GM18526 (cell line): ENCODE data around the gene INTU.

Experiments used
- POLR2A ChIP-seq: IDR thresholded peaks from 3 replicates; pipeline ENCODE4 v1.6.1; 2011; ENCODE audit not compliant: insufficient read length; ENCODE audit errors: extremely low read depth

INTU gene

DNA sequence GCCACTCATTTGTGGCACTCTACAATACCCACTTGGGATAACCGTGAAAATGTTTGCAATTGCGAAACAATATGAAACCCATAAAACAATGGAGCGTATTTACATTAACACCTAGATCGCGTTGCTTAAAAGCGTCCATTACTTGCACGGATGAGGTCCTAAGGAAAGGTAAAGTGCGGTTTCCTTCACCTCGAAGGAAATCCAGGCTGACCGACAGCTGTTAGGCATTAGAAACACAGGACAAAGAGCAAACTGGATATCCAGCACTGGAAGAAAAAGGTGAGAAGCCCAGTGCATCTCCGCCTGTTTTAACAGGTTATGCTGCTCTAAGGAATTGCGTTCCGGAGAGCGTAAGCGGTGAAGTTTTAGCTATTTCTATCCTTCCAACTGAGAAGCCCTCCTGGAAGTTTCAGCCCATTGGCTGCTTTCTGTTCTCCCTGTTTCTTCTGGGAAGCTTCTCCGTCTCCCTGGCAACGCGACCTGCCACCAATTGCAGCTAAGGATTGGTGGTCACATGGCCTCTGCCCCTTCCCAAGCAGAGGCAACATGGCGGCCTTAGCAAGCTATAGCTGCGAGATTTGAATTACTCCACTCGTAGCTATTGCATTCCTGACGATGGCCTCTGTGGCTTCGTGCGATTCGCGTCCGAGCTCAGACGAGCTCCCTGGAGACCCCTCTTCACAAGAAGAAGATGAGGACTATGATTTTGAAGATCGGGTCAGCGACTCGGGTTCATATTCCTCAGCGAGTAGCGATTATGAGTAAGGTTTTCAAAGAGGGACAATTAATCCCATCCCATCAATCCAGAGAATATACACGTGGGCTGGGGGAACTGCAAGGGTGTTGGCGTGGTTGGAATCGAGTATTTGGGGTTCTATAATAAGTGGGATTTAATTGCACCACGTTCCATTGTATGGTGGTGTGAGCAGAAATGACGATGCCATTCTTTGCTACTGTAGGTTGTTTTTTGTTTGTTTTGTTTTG is at the start of gene INTU:
Gene INTU (plus strand): TSS at position 538 of the 984 bp plus-strand sequence. CDS start 78 bp downstream, at position 616.
- TF ChIP-seq POLR2A: no peak

DNA sequence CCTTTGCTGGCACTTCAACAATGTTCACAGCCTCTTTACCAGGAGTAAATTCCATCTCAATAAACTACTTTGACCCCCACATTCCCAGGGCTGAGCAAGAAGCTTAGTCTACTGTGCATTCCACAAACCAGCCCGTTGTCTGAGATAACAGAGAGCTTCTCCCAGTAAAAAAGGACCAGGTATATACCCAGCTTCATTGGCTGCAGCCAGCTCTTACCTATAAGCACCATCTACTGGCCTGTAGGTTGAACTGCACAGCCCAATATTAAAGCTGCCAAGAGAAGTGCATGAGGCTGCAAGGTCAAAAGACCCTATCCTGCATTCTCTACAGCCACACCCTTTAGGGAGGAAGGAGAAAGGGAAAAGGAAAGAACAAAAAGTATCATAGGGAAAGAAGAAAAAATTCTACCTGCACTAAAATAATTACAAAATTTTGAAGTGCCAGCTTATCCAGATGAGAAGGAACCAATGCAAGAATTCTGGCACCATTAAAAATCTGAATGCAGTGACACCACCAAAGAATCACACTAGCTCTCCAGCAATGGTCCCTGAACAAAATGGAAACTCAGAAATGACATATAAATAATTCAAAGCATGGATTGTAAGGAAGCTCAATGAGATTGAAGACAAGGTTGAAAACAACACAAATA is 45.7 kb upstream of the INTU start:
- no peak for TF ChIP-seq POLR2A

DNA sequence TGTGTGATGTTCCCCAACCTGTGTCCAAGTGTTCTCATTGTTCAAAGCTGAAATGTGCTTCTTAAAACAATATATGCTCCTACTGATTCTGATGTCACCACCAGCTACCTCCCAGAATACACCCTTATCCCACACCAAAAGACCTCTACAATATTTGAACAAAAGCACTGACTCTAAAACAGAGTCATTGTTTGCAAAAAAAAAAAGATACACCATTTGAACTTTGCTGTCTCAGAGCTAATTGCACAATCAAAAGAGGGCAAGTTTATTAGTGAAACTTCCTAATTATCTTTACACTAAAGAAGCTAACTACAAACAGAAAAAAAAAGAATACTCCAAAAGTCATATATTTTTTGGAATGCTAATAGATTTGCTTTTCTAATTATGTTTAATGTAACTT is 34.1 kb upstream of the INTU start:
- TF ChIP-seq POLR2A: no peak

DNA sequence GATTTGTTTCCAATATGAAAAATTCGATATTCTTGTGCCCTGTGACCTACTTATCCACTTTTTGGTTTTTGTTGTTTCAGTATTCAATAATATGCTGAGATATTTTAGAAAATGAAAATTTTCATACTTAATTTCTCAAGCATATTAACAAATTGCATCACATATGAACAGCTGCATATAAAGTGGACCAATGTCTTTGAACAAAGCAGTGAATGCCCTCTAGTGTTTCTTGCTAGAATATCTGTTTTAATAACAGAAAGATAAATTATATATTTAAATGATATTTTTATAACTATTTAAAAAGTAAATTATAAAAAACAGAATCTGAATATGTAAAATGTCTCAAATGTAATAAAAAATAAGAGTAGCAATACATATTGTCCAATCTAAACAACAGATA is 31.7 kb upstream of the INTU start:
- no peak for TF ChIP-seq POLR2A

DNA sequence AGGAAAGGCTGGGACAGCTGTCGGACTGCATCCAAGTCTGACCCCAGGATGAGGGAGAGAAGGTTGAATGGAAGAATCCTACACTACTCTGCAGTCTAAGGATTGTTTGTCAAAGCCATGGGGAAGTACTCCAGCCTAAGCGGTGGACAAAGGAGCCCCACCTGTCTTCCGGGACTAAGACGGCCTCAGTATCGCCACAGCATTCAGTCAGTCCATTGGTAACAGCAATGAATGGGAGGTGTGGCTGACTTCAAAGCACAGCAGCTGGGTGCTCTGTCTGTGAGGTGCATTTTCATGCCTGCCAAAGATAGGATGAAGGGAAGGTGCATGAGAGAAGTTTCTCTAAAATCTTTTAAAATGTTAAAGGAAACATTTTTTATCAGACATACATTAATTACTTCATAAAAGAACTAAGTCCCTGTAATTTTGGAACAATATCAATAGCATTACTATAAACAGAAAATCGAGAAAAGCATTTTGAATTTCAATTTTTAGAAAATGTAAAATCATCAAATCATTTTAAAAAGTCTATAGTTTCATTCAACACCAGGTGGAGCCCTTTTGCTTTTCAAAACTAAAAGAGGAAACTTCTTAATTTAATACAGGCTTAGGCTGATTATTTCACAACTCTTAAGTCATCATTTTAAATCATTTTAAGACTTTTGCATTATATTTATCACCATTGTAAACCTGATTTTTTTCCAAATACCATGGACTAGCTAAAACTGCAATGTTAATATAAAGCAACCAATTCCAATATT is 27.6 kb upstream of the INTU start:
- TF ChIP-seq POLR2A: no peak

DNA sequence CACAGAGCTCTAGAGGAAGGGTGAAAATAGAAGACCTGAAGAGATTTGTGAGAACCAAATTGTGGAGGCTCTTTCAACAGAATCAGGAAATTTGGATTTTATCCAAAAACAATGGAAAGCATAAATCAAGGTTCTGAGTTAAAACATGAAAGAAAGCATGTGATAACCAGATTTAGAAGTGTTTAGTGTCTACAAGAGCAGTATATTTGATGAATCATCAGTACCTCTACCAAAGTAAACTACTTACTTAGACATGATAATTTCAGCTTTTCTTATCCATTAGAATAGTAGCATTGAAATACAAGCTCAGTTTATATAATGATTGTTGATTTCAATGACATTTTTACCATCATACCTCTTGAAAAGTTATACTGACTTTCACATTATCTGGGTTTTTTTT is 25.9 kb upstream of the INTU start:
- no peak for TF ChIP-seq POLR2A

DNA sequence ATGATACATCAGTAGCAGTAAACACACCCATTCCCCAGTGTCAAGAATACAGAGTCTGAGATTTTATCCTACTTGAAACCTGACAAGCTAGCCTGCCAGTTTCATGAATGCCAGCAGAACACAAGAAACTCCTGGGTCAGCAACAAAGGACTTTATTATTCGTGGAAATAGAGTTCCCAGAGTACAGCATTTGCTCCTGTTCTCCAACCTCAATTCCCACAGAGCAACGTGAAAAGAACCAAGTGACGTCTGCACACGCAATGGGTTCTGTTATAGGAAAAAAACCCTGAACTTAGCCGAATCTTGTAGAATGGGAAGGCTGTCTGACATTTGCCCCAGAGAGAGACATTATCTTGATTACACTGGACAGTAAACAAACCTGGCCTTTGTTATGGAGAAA is 23.3 kb upstream of the INTU start:
- no peak for TF ChIP-seq POLR2A

DNA sequence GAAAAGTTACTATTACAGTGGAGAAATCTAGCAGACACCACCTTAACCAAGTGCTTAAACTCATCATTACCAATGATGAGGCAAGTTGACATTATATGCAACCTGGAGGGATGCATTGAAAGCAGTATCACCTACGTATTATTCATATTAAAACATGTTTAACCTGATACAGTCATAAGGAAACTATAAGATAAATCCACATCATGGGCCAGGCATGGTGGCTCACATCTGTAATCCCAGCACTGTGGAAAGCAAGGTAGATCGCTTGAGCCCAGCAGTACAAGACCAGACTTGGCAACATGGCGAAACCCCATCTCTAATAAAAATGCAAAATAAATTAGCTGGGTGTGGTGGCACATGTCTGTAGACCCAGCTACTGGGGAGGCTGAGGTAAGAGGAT is 22.3 kb upstream of the INTU start:
- no peak for TF ChIP-seq POLR2A

DNA sequence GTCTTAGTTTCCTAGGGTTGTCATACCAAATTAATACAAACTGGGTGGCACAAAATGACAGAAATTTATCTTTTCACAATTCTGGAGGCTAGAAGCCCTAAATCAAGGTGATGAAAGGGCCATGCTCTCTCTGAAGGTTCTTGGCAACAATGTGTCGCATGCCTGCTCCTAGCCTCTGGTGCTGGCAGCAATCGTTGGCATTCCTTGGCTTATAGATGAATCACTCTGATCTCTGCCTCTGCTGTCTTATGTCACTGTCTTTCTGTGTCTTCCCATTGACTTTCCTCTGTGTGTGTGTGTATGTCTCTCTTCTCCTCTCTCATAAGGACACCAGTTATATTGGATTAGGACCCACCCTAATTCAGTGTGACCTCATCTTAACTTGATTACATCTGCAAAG is 15.9 kb upstream of the INTU start:
- no peak for TF ChIP-seq POLR2A

DNA sequence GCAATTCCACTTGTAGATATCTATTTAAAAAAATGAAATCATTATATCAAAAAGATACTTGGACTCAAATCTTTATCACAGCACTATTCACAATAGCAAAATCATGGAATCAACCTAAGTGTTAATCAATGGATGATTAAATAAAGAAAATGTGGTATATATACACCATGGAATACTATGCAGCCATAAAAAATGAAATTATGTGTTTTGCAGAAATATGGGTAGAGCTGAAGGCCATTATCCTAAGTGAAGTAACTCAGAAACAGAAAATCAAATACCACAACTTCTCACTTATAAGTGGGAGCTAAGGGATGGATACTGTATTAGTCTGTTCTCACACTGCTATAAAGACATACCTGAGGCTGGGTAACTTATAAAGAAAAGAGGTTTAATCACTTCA is 14.3 kb upstream of the INTU start:
- TF ChIP-seq POLR2A: no peak

DNA sequence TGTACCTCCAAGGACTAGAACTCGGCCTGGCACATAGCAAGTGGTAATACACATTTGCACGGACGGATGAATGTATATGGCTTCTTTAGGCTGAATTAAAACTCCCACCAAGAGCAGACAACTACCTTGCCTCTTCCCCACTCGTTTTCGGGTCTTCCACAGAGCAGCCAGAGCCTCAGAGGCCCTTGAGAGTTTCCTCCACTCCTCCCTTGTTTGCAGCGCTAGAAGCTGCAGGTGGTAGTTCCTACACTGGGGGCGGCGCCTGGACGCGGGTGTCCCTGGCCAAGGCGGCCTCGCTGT is 10.2 kb upstream of the INTU start:
- TF ChIP-seq POLR2A: no peak

DNA sequence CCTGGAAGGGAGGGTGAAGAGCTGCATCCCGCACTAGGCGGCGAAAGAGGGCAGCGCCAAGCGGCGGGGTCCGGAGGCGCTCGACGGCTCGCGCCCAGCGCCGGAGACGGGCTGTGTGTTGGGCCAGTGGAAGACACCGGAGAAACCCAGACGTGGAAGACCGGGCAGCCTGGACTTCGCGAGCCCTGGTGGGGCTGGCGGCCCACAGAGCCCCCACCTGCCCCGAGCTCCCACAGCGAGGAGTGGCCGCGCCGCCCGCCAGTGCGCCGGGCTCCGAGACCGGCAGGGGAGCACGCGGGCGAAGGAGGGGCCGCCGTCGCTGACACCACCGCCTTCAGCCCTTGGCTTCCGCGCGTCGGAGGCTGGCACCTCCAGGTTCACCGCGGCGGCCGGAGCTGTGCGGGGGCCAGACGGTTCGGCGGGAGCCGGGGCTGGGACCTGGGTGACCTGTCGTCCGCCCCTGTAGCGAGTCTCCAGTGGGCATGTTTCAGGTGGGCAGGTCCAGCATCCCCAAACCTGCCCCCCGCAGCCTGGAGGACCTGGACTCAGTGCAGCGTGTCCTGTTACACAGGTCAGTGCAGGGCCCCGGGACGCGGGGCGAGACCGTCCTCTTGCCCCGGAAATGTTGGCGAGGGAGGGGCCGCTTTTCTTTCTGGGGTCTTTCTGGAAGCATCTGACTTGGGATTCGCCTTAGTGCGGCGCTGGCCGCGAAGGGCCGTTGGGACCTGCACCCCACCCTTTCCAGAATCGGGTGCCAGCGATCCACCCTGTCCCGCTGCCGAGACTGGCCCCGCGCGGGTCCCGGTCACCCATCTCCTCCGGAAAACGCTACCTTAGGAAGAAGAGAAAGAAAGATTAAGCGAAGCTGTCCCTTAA is 9.6 kb upstream of the INTU start:
- no peak for TF ChIP-seq POLR2A

DNA sequence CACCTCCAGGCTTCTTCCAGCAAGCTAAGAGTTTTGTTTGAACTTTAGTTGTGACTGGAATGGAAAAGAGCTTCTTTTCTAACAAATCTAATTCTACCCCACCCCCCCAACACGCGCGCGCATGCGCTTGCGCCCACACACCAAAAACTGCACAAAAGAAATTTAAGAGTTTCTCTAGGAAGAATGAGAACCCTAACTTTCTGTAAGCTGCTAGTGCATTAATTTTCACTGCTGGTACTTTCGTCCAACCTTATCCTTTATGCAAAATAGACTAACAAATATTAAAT is 9.0 kb upstream of the INTU start:
- TF ChIP-seq POLR2A: no peak

DNA sequence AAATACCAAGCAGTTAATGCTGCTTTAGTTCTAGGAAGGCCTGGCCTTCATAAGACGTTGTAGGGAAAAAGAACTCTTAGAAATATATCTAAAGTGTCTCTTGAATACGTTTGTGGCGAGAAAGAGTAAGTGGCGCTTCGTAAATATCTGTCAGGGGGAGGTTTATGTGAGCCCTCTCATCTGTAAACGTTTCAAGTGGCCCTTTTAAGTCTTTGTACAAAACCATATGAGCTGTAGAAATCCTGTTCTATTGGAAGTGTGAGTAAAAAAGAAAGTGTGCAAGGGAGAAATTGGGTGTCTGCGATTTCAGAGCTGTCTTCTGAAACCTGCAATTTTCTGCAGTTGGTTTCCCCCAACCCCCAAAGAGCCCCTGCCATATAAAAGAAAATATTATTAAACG is 8.6 kb upstream of the INTU start:
- TF ChIP-seq POLR2A: no peak

DNA sequence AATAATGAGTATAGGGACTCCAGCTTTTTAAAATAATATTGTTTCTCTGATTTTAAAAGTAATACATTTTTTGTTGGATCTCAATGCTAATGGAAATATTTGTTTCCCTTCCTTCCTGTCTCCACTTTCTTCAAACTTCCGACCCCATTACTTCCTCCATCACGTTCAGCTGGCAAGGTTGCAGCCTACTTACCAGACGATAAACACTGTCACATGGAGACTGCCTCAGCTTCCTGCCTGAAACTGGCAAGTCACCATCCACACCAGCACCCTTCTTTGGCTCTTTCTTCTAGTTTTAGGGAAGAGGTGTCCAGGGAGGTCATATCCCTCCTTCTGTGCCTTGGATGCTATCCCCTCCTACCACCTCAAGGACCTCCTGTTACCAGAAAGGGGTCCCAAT is 3.4 kb upstream of the INTU start:
- no peak for TF ChIP-seq POLR2A
